IMR-90 (cell line): Measurements from ENCODE around the gene HORMAD2. TPM values are rescaled to one million over a fixed set of nuclear protein-coding genes. Genes with fewer than 3 reads are reported as not detected.

Experiments used
- ATAC-seq: fragments of 200-7000 bp; cut with Tn5 transposase; 2 replicates; pipeline ENCODE4 v1.9.1; 2020; ENCODE audit warnings: low read depth, mild to moderate bottlenecking, moderate library complexity
- BruUV-seq: library from RNA; stranded (reverse); fragments of 400-500 nt; replicated peaks from 2 replicates; lab custom pipeline; 2021; lab: Mats Ljungman, UMichigan
- CTCF ChIA-PET: fragments of 300-600 bp; formaldehyde crosslinking; extraction: SDS; loops from one replicate; lab custom pipeline; 2021; ENCODE audit warnings: antibody characterized with exemption; lab: Yijun Ruan, JAX
- POLR2A ChIA-PET: fragments of 300-600 bp; sonication (Branson Sonifier 250); formaldehyde crosslinking; loops from one replicate; lab custom pipeline; 2022; ENCODE audit warnings: antibody characterized with exemption; ENCODE audit not compliant: unreplicated experiment; lab: Charles Lee
- DNase-seq: peaks from one replicate; pipeline ENCODE4 v3.0.0; 2013
- H2AFZ ChIP-seq: replicated peaks from 2 replicates; pipeline ENCODE3; 2013; ENCODE audit warnings: low read length, mild to moderate bottlenecking; ENCODE audit not compliant: poor library complexity
- H2AK5ac ChIP-seq: 2 replicates; pipeline ENCODE4 v1.6.1; 2013; ENCODE audit warnings: low read depth, low read length, inconsistent platforms
- H2AK9ac ChIP-seq: replicated peaks from 2 replicates; pipeline ENCODE3; 2013; ENCODE audit warnings: mild to moderate bottlenecking, low read depth, low read length, moderate library complexity; ENCODE audit not compliant: poor library complexity
- H2BK120ac ChIP-seq: 2 replicates; pipeline ENCODE4 v1.6.1; 2013; ENCODE audit warnings: low read depth, low read length, inconsistent platforms
- H2BK15ac ChIP-seq: 3 replicates; pipeline ENCODE4 v1.6.1; 2013; ENCODE audit warnings: low read depth, low read length, inconsistent platforms
- H2BK20ac ChIP-seq: 2 replicates; pipeline ENCODE4 v1.6.1; 2013; ENCODE audit warnings: low read depth, mild to moderate bottlenecking, inconsistent platforms, low read length, moderate library complexity
- H2BK5ac ChIP-seq: 2 replicates; pipeline ENCODE4 v1.6.1; 2013; ENCODE audit warnings: mild to moderate bottlenecking, low read depth, low read length, inconsistent platforms; ENCODE audit not compliant: poor library complexity, severe bottlenecking
- H3K14ac ChIP-seq: replicated peaks from 2 replicates; pipeline ENCODE4 v1.6.1; 2013; ENCODE audit warnings: low read depth, low read length, inconsistent platforms
- H3K18ac ChIP-seq: 2 replicates; pipeline ENCODE4 v1.6.1; 2013; ENCODE audit warnings: low read depth, low read length, control low read depth
- H3K23ac ChIP-seq: 2 replicates; pipeline ENCODE4 v1.6.1; 2013; ENCODE audit warnings: low read depth, low read length, inconsistent platforms
- H3K27ac ChIP-seq: 2 replicates; pipeline ENCODE4 v1.5.1; 2013; ENCODE audit warnings: mild to moderate bottlenecking, control low read depth, low read length; ENCODE audit not compliant: insufficient read depth
- H3K27me3 ChIP-seq: 2 replicates; pipeline ENCODE4 v1.6.1; 2013; ENCODE audit warnings: low read length; ENCODE audit not compliant: control insufficient read depth, insufficient read depth
- H3K36me3 ChIP-seq: 2 replicates; pipeline ENCODE4 v1.6.1; 2013; ENCODE audit warnings: low read length, mixed read lengths; ENCODE audit not compliant: control insufficient read depth, insufficient read depth
- H3K4ac ChIP-seq: 2 replicates; pipeline ENCODE4 v1.6.1; 2013; ENCODE audit warnings: low read depth, low read length, inconsistent platforms
- H3K4me1 ChIP-seq: 2 replicates; pipeline ENCODE4 v1.6.1; 2013; ENCODE audit warnings: low read length, mixed read lengths; ENCODE audit not compliant: control insufficient read depth, insufficient read depth
- H3K4me2 ChIP-seq: 2 replicates; pipeline ENCODE4 v1.6.1; 2013; ENCODE audit warnings: low read depth, mild to moderate bottlenecking, control low read depth, low read length, moderate library complexity
- H3K4me3 ChIP-seq: 2 replicates; pipeline ENCODE4 v1.5.1; 2013; ENCODE audit warnings: low read depth, mild to moderate bottlenecking, control low read depth, low read length, moderate library complexity; ENCODE audit not compliant: insufficient read depth
- H3K56ac ChIP-seq: 2 replicates; pipeline ENCODE4 v1.6.1; 2013; ENCODE audit warnings: low read length, inconsistent platforms; ENCODE audit not compliant: insufficient read depth; ENCODE audit errors: extremely low read depth
- H3K79me1 ChIP-seq, 2 experiments: 2 replicates each; pipeline ENCODE4 v1.6.1; 2013; ENCODE audit warnings: low read length in 2 of 2, inconsistent platforms in 1 of 2, low read depth in 1 of 2
- H3K9ac ChIP-seq: 2 replicates; pipeline ENCODE4 v1.6.1; 2013; ENCODE audit warnings: low read depth, low read length, control low read depth
- H3K9me1 ChIP-seq: 2 replicates; pipeline ENCODE4 v1.6.1; 2013; ENCODE audit warnings: low read length, inconsistent platforms; ENCODE audit not compliant: insufficient read depth
- H3K9me3 ChIP-seq: 2 replicates; pipeline ENCODE4 v1.6.1; 2013; ENCODE audit warnings: low read length; ENCODE audit not compliant: control insufficient read depth, insufficient read depth
- H4K20me1 ChIP-seq: 2 replicates; pipeline ENCODE4 v1.6.1; 2013; ENCODE audit warnings: low read length, inconsistent platforms; ENCODE audit not compliant: insufficient read depth
- H4K5ac ChIP-seq: 2 replicates; pipeline ENCODE4 v1.6.1; 2013; ENCODE audit warnings: mild to moderate bottlenecking, low read depth, low read length, control low read depth
- H4K8ac ChIP-seq, 2 experiments: 2 replicates each; pipeline ENCODE4 v1.6.1; 2013; ENCODE audit warnings: low read depth in 2 of 2, low read length in 2 of 2, control low read depth in 1 of 2, inconsistent platforms in 1 of 2
- H4K91ac ChIP-seq: 2 replicates; pipeline ENCODE4 v1.6.1; 2013; ENCODE audit warnings: low read depth, low read length, inconsistent platforms; ENCODE audit not compliant: insufficient read depth
- BHLHE40 ChIP-seq: fragments of 150-350 bp; IDR thresholded peaks from 2 replicates; pipeline ENCODE4 v1.6.1; 2016; ENCODE audit warnings: mild to moderate bottlenecking, low read depth, low read length
- CEBPB ChIP-seq: IDR thresholded peaks from 2 replicates; pipeline ENCODE4 v1.6.1; 2012; ENCODE audit warnings: low read depth, low read length, improper control_type of control experiment
- CHD1 ChIP-seq: IDR thresholded peaks from 2 replicates; pipeline ENCODE4 v1.6.1; 2012; ENCODE audit warnings: low read depth, low read length, improper control_type of control experiment
- ELK1 ChIP-seq: fragments of 150-350 bp; IDR thresholded peaks from 2 replicates; pipeline ENCODE4 v1.6.1; 2016; ENCODE audit warnings: low read depth, mild to moderate bottlenecking, low read length, moderate library complexity, borderline replicate concordance
- FOS ChIP-seq: fragments of 150-350 bp; IDR thresholded peaks from 2 replicates; pipeline ENCODE4 v1.6.1; 2016; ENCODE audit warnings: low read depth, low read length
- MAFK ChIP-seq: IDR thresholded peaks from 2 replicates; pipeline ENCODE4 v1.6.1; 2012; ENCODE audit warnings: low read depth, low read length, improper control_type of control experiment
- MAZ ChIP-seq: IDR thresholded peaks from 2 replicates; pipeline ENCODE4 v1.6.1; 2012; ENCODE audit warnings: low read depth, mild to moderate bottlenecking, low read length, improper control_type of control experiment, moderate library complexity, borderline replicate concordance
- MXI1 ChIP-seq: IDR thresholded peaks from 2 replicates; pipeline ENCODE4 v1.6.1; 2012; ENCODE audit warnings: low read depth, mild to moderate bottlenecking, low read length, moderate library complexity, borderline replicate concordance
- NFE2L2 ChIP-seq: fragments of 150-350 bp; IDR thresholded peaks from 2 replicates; pipeline ENCODE4 v1.6.1; 2016; ENCODE audit warnings: low read depth, mild to moderate bottlenecking, low read length
- RAD21 ChIP-seq: IDR thresholded peaks from 2 replicates; pipeline ENCODE4 v1.6.1; 2012; ENCODE audit warnings: low read length, improper control_type of control experiment
- RCOR1 ChIP-seq: IDR thresholded peaks from 2 replicates; pipeline ENCODE4 v1.6.1; 2012; ENCODE audit warnings: mild to moderate bottlenecking, low read length, improper control_type of control experiment; ENCODE audit not compliant: insufficient replicate concordance
- RFX5 ChIP-seq: IDR thresholded peaks from 2 replicates; pipeline ENCODE4 v1.8.0; 2012; ENCODE audit warnings: low read depth, mild to moderate bottlenecking, low read length, moderate library complexity
- WGBS, 2 experiments: methylation state at CpG; one replicate each; pipeline versions ENCODE4 v1.1.5 to v1.1.7; 2013; ENCODE audit warnings: missing lambda C conversion rate in 2 of 2; ENCODE audit not compliant: insufficient read length in 1 of 2; ENCODE audit errors: extremely low coverage in 2 of 2; 5-methylcytosine and 5-hydroxymethylcytosine counted together
- dilution Hi-C: fragments of 300-500 bp; cut with HindIII; formaldehyde crosslinking; loops from one replicate; pipeline ENCODE4 v1.14.3; 2018; ENCODE audit warnings: low sequenced_read_pairs; ENCODE audit not compliant: unreplicated experiment
- in situ Hi-C: fragments of 300-500 bp; cut with MboI; formaldehyde crosslinking; loops from 3 replicates; pipeline ENCODE4 v1.14.3; 2019; ENCODE audit warnings: low sequenced_read_pairs, inconsistent platforms, mixed read lengths
- intact Hi-C: fragments of 100-400 bp; cut with micrococcal nuclease; formaldehyde crosslinking; loops from 2 replicates; pipeline ENCODE4 v1.10.0; 2022
- polyA plus RNA-seq, 3 experiments: library from polyadenylated mRNA; depleted of rRNA; stranded (reverse); fragments of >200 nt; gene quantifications; 2 replicates each; pipeline ENCODE4 v1.2.3, GENCODE V29; 2012; ENCODE audit warnings: low replicate concordance in 1 of 3
- total RNA-seq: library from RNA; depleted of rRNA; stranded (reverse); fragments of >200 nt; gene quantifications from 2 replicates; pipeline ENCODE4 v1.2.3, GENCODE V29; 2012

HORMAD2 gene
- total and polyA plus RNA-seq, 2 of the 4 experiments (the other 2 are of a cell fraction), result not detected

DNA sequence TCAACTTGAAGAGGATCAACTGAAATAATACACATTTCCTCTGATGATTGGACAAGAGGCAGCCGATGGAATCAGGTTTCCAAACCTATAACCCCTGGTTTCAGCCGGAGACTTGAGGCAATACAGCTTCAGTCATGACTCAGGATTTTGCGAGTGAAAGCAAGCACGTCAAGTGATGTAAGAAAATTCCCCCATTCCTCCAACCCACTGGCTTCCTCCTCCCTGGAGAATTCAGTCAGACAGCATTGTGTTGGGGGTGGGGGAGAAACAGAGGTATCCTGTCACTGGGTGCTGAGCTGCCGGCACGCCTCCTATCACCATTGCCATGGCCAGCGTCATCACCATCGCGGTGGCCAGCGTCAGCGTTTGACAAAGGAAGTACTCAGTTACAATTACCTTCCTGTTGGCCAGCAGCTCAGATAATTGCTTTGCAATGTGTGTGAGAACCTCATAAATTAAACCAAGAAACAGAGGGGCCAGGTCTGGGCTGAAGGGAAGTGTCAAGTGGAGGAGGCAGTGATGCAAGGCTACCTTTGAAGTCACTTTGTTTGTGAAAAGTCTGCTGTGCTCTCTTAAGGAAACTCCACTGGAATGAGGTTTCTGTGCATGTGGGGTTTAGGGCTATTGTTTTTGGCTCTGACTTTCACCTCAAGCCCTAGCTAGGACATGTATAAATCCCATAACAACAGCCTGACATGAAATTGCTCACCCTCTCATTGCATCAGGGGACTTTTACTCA, 116.0 kb downstream of the HORMAD2 start:
- Histone ChIP-seq H3K9me3 (no peaks in the 10 kb centered on the region), H3K4me2 (peak overlapping the region; percentile 27), H3K9ac (peak overlapping the region; percentile 48), H3K56ac (peak overlapping the region; percentile 98), H2BK5ac (peak overlapping the region; percentile 99), H4K91ac (peak overlapping the region; percentile 94), H3K36me3 (no peaks in the 10 kb centered on the region), H2AK5ac (peak overlapping the region; percentile 81), H3K4me1 (peaks cover 25% of the 10 kb centered on the region), H3K23ac (peak overlapping the region; percentile 93), H2BK120ac (peak overlapping the region; percentile 99), H3K27me3 (no peaks in the 10 kb centered on the region), H4K5ac (peak overlapping the region; percentile 50), H2AFZ (peak overlapping the region; percentile 72), H4K8ac (peak overlapping the region; percentile 33 to 99), H3K4me3 (no peak overlapping the region), H3K9me1 (peaks cover 24% of the 10 kb centered on the region), H2BK20ac (peak overlapping the region; percentile 98), H4K20me1 (peaks cover 4% of the 10 kb centered on the region; the same call in 1 of the 2 replicates), H3K14ac (peak overlapping the region; percentile 91), H2BK15ac (peak overlapping the region; percentile 21; the same call in 2 of the 3 replicates), H3K4ac (peak overlapping the region; percentile 94), H3K27ac (peak overlapping the region; percentile 89), H3K79me1 (no peaks in the 10 kb centered on the region), H3K18ac (peak overlapping the region; percentile 78), H2AK9ac (peak overlapping the region; percentile 93)
- ATAC-seq (peak; percentile 83), DNase-seq (peak; percentile 100)
- intact Hi-C loops, result loop anchor here (1.0 to 5.0 kb wide), 3 partner anchors 9 to 82 kb away; no protein-coding TSS in a partner anchor
- WGBS, 2 experiments, result 0% methylated on average over 1 of the region's 11 CpGs; no CpG with 5 or more reads in 1 of the 2 experiments
- in situ Hi-C loops, result no loop called here
- BruUV-seq, result no TSS peak
- dilution Hi-C loops, result no loop called here
- no peak for TF ChIP-seq RCOR1
- TF ChIP-seq RFX5, result no peak
- peak; percentile 87 for TF ChIP-seq MAZ
- TF ChIP-seq BHLHE40, result peak; percentile 60; the same call in 1 of the 2 replicates
- TF ChIP-seq CHD1, result no peak; the same call in 1 of the 2 replicates
- peak; percentile 28; the same call in 1 of the 2 replicates for TF ChIP-seq RAD21
- peak; percentile 18; the same call in 1 of the 2 replicates for TF ChIP-seq MXI1
- TF ChIP-seq FOS, result peak; percentile 92
- peak; percentile 96 for TF ChIP-seq NFE2L2
- peak; percentile 53 for TF ChIP-seq MAFK
- peak; percentile 94 for TF ChIP-seq CEBPB
- no peak for TF ChIP-seq ELK1
- CTCF ChIA-PET, result interaction anchor here (0.6 to 1.4 kb wide), 3 partner anchors 9 to 88 kb away, joined by 4 to 7 read pairs (median 5); no protein-coding TSS in a partner anchor
- POLR2A ChIA-PET, result interaction anchor here (0.5 to 2.3 kb wide), 8 partner anchors 9 to 1409 kb away, joined by 3 to 8 read pairs (median 4); no protein-coding TSS in a partner anchor
